ENCODE data around the gene AWAT2. TPM values are rescaled to one million over a fixed set of nuclear protein-coding genes. Genes with fewer than 3 reads are reported as not detected.
"Not testable (repeated sequence)": the region's sequence is repeated elsewhere in the genome, so short reads cannot be mapped to it uniquely, and the experiment has no call there.

Gene AWAT2
- total RNA-seq, 1 experiment from 2014 or later: not detected

DNA sequence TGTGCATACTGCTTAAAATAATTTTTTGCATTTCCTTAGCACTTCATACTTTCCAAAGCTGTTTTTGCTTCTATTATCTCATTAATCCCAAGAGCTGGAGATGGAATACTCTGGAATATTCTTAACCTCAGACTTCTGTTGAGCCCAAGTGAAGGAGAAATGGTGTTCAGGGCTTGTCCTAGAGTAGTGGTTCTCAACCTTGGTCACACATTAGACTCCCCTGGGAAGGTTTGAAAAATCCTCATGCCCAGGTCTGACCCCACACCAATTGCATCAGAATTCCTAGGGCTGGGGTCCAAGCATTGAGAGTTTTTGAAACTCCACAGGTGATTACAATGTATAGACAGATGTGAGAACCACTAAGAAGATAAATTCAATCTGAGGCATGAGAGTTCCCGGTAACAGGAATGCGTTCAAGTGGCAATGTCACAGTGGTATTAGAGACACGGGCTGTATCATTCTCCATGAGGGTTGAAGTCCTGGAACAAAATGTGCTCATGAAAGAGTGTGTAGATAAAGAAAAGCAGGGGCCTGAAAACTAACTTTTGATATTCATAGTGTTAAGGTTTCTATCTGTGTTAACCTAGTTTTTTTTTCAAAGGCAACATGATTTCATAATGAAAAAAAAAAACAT, 47.9 kb downstream of the AWAT2 start:
- CTCF ChIA-PET: no interaction called here
- intact Hi-C loops (cut with micrococcal nuclease; ENCODE audit: unreplicated experiment): no loop called here
- Histone ChIP-seq H4K20me1 (ENCODE audit: insufficient read depth) (no peaks in the 10 kb centered on the region), H3K4me2 (no peak overlapping the region), H3F3A (ENCODE audit: insufficient read depth, low read depth) (no peaks in the 10 kb centered on the region), H3K4me1 (replicated peaks; ENCODE audit: insufficient read depth) (no peaks in the 10 kb centered on the region), H3K79me2 (ENCODE audit: low read depth) (no peaks in the 10 kb centered on the region), H3K36me3 (ENCODE audit: low read depth) (no peaks in the 10 kb centered on the region), H3K27me3 (ENCODE audit: insufficient read depth, low read depth) (no peaks in the 10 kb centered on the region), H3K9me2 (ENCODE audit: insufficient read depth) (no peaks in the 10 kb centered on the region), H2AFZ (no peak overlapping the region), H3K27ac (no peak overlapping the region), H3K4me3 (no peak overlapping the region), H3K9me3 (ENCODE audit: insufficient read depth, low read depth) (no peaks in the 10 kb centered on the region)
- no TSS peak for BruUV-seq (replicated peaks)
- DNase-seq: no peak
- POLR2A ChIA-PET (ENCODE audit: unreplicated experiment): no interaction called here
- TF ChIP-seq, protein P1, sequence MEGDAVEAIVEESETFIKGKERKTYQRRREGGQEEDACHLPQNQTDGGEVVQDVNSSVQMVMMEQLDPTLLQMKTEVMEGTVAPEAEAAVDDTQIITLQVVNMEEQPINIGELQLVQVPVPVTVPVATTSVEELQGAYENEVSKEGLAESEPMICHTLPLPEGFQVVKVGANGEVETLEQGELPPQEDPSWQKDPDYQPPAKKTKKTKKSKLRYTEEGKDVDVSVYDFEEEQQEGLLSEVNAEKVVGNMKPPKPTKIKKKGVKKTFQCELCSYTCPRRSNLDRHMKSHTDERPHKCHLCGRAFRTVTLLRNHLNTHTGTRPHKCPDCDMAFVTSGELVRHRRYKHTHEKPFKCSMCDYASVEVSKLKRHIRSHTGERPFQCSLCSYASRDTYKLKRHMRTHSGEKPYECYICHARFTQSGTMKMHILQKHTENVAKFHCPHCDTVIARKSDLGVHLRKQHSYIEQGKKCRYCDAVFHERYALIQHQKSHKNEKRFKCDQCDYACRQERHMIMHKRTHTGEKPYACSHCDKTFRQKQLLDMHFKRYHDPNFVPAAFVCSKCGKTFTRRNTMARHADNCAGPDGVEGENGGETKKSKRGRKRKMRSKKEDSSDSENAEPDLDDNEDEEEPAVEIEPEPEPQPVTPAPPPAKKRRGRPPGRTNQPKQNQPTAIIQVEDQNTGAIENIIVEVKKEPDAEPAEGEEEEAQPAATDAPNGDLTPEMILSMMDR (conservative IDR thresholded peaks at IDR 0.05): no peak
- TF ChIP-seq EZH2 (IDR thresholded peaks at IDR 0.05; ENCODE audit: low read depth): no peak

DNA sequence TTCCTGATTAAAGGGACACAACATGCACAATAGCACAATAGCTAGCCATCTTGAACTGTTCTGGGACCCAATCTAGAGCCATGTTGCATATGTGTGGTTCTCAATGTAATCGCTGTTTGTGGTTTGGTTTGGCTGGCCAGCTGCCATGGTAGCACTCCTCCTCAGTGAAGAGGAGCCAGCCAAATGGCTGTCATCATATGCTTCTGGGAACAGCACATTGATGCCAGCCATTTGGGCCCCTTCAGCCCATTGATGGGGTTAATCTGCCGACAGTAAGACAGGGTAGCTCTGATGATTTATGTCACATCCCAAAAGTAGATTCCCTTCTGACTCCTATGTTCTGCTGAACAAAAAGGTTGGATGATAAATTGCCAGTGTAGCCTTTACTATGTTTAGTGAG, 48.5 kb downstream of the AWAT2 start:
- H3F3A ChIP-seq (ENCODE audit: insufficient read depth, low read depth): no peaks in the 10 kb centered on the region
- ChIA-PET CTCF (no interaction called here), POLR2A (ENCODE audit: unreplicated experiment) (no interaction called here)
- no peaks in the 10 kb centered on the region for H3K27me3 ChIP-seq (ENCODE audit: insufficient read depth, low read depth)
- no peak overlapping the region for H3K27ac ChIP-seq
- no TSS peak for BruUV-seq (replicated peaks)
- no peak overlapping the region for H3K4me3 ChIP-seq
- no peaks in the 10 kb centered on the region for H3K4me1 ChIP-seq (replicated peaks; ENCODE audit: insufficient read depth)
- H3K36me3 ChIP-seq (ENCODE audit: low read depth): no peaks in the 10 kb centered on the region
- no peaks in the 10 kb centered on the region for H4K20me1 ChIP-seq (ENCODE audit: insufficient read depth)
- no peaks in the 10 kb centered on the region for H3K9me3 ChIP-seq (ENCODE audit: insufficient read depth, low read depth)
- H2AFZ ChIP-seq: no peak overlapping the region
- H3K4me2 ChIP-seq: no peak overlapping the region
- no peak for DNase-seq
- TF ChIP-seq, protein P1 (conservative IDR thresholded peaks at IDR 0.05): no peak
- no peak for TF ChIP-seq EZH2 (IDR thresholded peaks at IDR 0.05; ENCODE audit: low read depth)
- H3K79me2 ChIP-seq (ENCODE audit: low read depth): no peaks in the 10 kb centered on the region
- intact Hi-C loops (cut with micrococcal nuclease; ENCODE audit: unreplicated experiment): no loop called here
- no peaks in the 10 kb centered on the region for H3K9me2 ChIP-seq (ENCODE audit: insufficient read depth)

DNA sequence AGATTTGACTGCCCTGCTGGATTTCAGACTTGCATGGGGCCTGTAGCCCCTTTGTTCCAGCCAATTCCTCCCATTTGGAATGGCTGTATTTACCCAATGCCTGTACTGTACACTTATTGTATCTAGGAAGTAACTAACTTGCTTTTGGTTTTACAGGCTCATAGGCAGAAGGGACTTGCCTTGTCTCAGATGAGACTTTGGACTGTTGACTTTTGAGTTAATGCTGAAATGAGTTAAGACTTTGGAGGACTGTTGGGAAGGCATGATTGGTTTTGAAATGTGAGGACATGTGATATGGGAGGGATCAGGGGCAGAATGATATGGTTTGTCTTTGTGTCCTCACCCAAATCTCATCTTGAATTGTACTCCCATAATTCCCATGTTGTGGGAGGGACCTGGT, 51.4 kb downstream of the AWAT2 start:
- H3K4me1 ChIP-seq (replicated peaks; ENCODE audit: insufficient read depth); H3K4me2 ChIP-seq; H4K20me1 ChIP-seq (ENCODE audit: insufficient read depth); intact Hi-C loops (cut with micrococcal nuclease; ENCODE audit: unreplicated experiment); H3K36me3 ChIP-seq (ENCODE audit: low read depth); DNase-seq; H3K4me3 ChIP-seq; H3K9me3 ChIP-seq (ENCODE audit: insufficient read depth, low read depth); H2AFZ ChIP-seq; POLR2A ChIA-PET (ENCODE audit: unreplicated experiment); H3F3A ChIP-seq (ENCODE audit: insufficient read depth, low read depth); H3K27ac ChIP-seq; H3K27me3 ChIP-seq (ENCODE audit: insufficient read depth, low read depth); H3K79me2 ChIP-seq (ENCODE audit: low read depth); CTCF ChIA-PET; BruUV-seq (replicated peaks); H3K9me2 ChIP-seq (ENCODE audit: insufficient read depth): not testable (repeated sequence)

- ChIA-PET CTCF (no interaction called here), POLR2A (ENCODE audit: unreplicated experiment) (no interaction called here)
- no peak overlapping the region for H2AFZ ChIP-seq
- H3K4me1 ChIP-seq (replicated peaks; ENCODE audit: insufficient read depth): no peaks in the 10 kb centered on the region
- no peaks in the 10 kb centered on the region for H3K36me3 ChIP-seq (ENCODE audit: low read depth)
- no peak for DNase-seq
- H3K27me3 ChIP-seq (ENCODE audit: insufficient read depth, low read depth): no peaks in the 10 kb centered on the region
- no peaks in the 10 kb centered on the region for H3F3A ChIP-seq (ENCODE audit: insufficient read depth, low read depth)
- no peaks in the 10 kb centered on the region for H3K9me2 ChIP-seq (ENCODE audit: insufficient read depth)
- no peaks in the 10 kb centered on the region for H3K79me2 ChIP-seq (ENCODE audit: low read depth)
- H3K4me3 ChIP-seq: no peak overlapping the region
- no peaks in the 10 kb centered on the region for H4K20me1 ChIP-seq (ENCODE audit: insufficient read depth)
- BruUV-seq (replicated peaks): no TSS peak
- H3K4me2 ChIP-seq: no peak overlapping the region
- intact Hi-C loops (cut with micrococcal nuclease; ENCODE audit: unreplicated experiment): no loop called here
- TF ChIP-seq EZH2 (IDR thresholded peaks at IDR 0.05; ENCODE audit: low read depth): no peak
- TF ChIP-seq, protein P1 (conservative IDR thresholded peaks at IDR 0.05): no peak
- no peak overlapping the region for H3K27ac ChIP-seq
- H3K9me3 ChIP-seq (ENCODE audit: insufficient read depth, low read depth): no peaks in the 10 kb centered on the region
These were observed 53.6 kb downstream of the AWAT2 start for GRCh38 chrX:69996113-69996468.
